Ovary (tissue), 1 donor: Measurements from ENCODE around the gene MRPS2.
"Not testable (repeated sequence)": the region's sequence is repeated elsewhere in the genome, so short reads cannot be mapped to it uniquely, and the experiment has no call there.

Experiments used
- EP300 ChIP-seq: sonication (generic); formaldehyde crosslinking; IDR thresholded peaks from one replicate; pipeline ENCODE4 v1.6.1; 2017; ENCODE audit warnings: antibody characterized with exemption
- POLR2A ChIP-seq: fragments of 450-650 bp; IDR thresholded peaks from one replicate; pipeline ENCODE4 v1.6.1; 2017; ENCODE audit warnings: antibody characterized with exemption, mild to moderate bottlenecking, moderate library complexity

GRCh38 chr9:135458478-135458877, 42.0 kb upstream of the MRPS2 start:
- TF ChIP-seq POLR2A, EP300: not testable (repeated sequence)
